Stomach (tissue), 4 donors: ENCODE results near the gene AMMECR1L.

Experiments
- CTCF ChIP-seq, 7 experiments: fragments of 450-650 bp in 4 of 7; fragments of 200-600 bp in 3 of 7; sonication (generic) in 3 of 7; IDR thresholded peaks; one replicate each; pipeline ENCODE4 v1.5.1; 2016 to 2019; ENCODE audit warnings: antibody characterized with exemption in 7 of 7, control low read depth in 2 of 7, mild to moderate bottlenecking in 1 of 7
- POLR2A ChIP-seq, 4 donors: fragments of 450-650 bp; IDR thresholded peaks; one replicate each; pipeline ENCODE4 v1.6.1; 2016; ENCODE audit warnings: antibody characterized with exemption in 4 of 4, control low read depth in 2 of 4, mild to moderate bottlenecking in 1 of 4, moderate library complexity in 1 of 4
- POLR2AphosphoS5 ChIP-seq, 3 donors: sonication (generic); formaldehyde crosslinking; IDR thresholded peaks; one replicate each; pipeline ENCODE4 v1.6.1; 2016; ENCODE audit warnings: antibody characterized with exemption in 3 of 3

GRCh38 chr2:127865926-127866325 is 19.8 kb downstream of the AMMECR1L start:
- no peak for TF ChIP-seq POLR2A (IDR thresholded peaks at IDR 0.05)
- TF ChIP-seq CTCF (IDR thresholded peaks at IDR 0.05), result no peak
- TF ChIP-seq POLR2AphosphoS5 (IDR thresholded peaks at IDR 0.05), result no peak
